Renal cortex interstitium (tissue), 11 donors: ENCODE results near the gene MAP3K9. TPM values are rescaled to one million over a fixed set of nuclear protein-coding genes. Genes with fewer than 3 reads are reported as not detected.
"Not testable (repeated sequence)": the region's sequence is repeated elsewhere in the genome, so short reads cannot be mapped to it uniquely, and the experiment has no call there.

Source experiments
- DNase-seq, 11 donors: peaks; one replicate each; pipeline ENCODE4 v3.0.0-alpha.2; 2013; ENCODE audit warnings: low read depth in 9 of 11, low spot score in 4 of 11; ENCODE audit errors: extremely low read depth in 1 of 11
- polyA plus RNA-seq, 3 donors: library from polyadenylated mRNA; unstranded; fragments of 120-200 nt; gene quantifications; one replicate each; pipeline ENCODE4 v1.2.1, GENCODE V29; 2013; ENCODE audit not compliant: insufficient read length in 3 of 3

The MAP3K9 gene
- polyA plus RNA-seq, 3 donors = 3.9 to 4.8 (median 3.9) TPM

DNA sequence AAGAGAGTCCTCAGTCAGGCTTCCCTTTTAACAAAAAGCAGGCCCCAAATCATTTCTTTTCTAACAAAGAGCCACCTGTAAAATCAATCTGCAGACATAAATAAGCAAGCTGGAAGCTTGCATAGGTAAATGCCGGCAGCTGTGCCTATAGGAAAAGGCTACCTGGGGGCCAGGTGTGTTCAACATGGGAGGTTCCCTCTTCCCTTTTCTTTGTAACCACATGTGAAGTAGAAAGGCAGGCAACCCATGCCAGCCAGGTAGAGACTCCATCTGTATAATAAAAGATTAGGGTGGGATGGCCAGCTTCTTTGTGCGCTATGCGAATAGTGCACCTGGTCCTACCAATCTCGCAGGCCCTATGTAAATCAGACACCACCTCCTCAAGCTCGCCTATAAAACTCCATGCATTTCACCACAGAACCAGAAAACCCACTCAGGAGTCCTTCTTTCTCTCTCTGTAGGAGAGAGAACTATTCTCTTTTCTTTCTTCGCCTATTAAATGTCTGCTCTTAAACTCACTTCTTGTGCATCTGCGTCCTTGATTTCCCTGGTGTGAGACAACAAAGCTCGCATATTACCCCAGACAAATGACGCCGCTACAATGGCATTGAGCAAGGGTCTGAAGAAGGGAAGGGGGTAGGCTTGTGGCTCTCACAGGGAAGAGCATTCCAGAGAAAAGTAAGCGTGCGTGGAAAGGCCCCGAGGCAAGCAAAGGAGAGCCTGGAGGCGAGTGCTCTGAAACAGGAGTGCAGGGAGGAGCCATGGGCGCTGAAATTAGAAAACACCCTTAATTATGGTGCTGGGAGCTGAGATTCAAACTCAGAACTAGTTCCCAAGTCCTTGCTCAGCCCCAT, 100.4 kb downstream of the MAP3K9 start:
- DNase-seq = no peak

DNA sequence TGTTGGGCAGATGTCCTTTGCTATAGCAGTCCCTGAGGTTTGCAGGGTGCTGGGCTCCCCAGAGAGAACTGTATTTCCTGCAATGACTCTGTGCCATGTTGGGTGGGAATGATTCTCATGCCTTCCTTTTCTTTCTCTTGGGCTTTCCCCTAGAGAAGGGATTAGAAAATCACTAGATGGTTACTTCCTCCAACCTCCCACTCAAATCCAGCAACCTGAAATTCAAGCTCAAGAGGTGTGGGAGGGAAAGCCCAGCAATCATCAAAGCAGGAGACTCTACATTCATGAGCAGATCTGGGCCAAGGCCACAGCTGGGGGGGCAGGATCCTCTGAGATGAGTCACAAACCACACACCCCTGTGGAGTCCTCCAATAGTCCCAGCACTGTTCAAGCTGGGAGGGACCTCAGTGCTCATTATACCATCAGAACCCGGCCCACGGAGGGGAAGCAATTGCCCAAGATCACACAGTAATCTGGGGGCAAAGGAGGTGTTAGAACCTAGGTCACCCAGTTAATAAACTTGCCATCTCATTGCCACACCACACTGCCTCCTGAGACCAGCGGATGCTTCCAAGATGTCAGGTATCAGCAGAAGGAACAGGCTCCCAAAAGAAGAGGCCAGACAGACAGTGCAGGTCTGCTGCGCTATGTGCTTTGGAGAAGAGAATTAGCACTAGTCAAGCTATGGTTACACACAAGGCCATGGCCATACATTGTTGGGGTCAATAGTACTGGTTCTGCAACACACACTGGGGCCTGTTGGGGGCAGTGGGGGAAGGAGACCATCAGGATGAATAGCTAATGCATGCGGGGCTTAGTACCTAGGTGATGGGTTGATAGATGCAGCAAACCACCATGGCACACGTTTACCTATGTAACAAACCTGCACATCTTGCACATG, 101.9 kb downstream of the MAP3K9 start:
- DNase-seq = no peak

DNA sequence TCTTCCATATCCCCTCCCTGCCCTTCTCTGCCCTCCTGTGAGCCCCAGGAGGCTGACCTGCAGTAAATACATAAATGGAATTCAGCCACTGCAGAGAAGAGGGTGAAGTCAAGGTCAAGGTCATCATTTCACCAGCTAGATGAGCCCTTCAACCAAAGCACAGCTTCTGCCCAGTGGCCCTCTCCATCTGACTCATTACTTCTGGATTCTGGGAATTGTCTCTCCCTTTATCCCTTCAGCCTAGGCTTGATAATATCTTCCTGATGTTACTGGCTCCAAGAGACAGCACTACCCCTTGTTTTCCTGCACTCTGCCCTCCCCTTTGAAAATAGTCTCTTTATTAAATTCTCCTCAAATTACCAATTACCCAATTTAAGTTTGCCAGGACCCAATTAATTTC, 103.1 kb downstream of the MAP3K9 start:
- DNase-seq = no peak

- DNase-seq = no peak
These were observed 104.4 kb downstream of the MAP3K9 start for GRCh38 chr14:70704960-70705359.

GRCh38 chr14:70703621-70704168, 105.6 kb downstream of the MAP3K9 start:
- DNase-seq = not testable (repeated sequence)

- no peak for DNase-seq
These were observed 107.2 kb downstream of the MAP3K9 start for GRCh38 chr14:70702161-70702560.

DNA sequence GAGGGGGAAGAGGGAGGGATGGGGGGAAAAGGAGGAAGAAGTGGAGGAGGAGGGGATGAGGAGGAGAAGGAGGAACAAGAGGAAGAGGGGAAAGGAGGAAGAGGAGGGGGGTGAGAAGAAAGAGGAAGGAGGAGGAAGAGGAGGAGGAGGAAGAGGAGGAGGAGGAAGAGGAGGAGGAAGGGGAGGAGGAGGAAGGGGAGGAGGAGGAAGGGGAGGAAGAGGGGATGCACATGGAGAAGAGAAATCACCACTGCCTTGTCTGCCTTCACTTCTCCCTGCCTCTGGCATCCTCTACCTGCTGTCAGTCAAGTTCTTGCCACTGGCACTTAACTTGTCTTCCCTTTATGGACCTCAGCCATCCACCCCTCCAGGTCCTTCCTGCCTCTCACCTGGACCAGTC, 107.7 kb downstream of the MAP3K9 start:
- DNase-seq = no peak

GRCh38 chr14:70700955-70701585, 108.2 kb downstream of the MAP3K9 start:
- no peak for DNase-seq

DNA sequence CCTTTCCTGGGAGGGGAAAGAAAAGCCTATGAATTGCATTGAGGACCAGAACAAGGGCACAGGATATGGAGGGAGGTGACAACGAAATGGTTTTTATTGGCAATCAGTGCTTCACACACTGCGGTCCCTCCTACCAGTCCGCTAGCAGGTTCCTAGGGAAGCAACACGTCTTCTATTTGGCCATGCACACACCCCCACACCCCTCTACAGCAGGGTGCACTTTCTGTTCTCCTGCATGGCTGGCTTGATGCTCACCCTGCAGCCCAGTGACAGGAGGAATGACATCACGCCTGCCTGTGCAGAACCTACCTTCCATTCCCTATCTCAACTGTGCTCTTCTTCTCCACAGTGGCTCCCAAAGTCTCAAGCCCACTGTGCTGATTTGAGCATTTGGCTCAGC, 109.7 kb downstream of the MAP3K9 start:
- no peak for DNase-seq

GRCh38 chr14:70698288-70698687, 111.0 kb downstream of the MAP3K9 start:
- DNase-seq = no peak

GRCh38 chr14:70697701-70698100, 111.6 kb downstream of the MAP3K9 start:
- DNase-seq = no peak

- DNase-seq = no peak
These were observed 113.3 kb downstream of the MAP3K9 start for GRCh38 chr14:70696026-70696425.

DNA sequence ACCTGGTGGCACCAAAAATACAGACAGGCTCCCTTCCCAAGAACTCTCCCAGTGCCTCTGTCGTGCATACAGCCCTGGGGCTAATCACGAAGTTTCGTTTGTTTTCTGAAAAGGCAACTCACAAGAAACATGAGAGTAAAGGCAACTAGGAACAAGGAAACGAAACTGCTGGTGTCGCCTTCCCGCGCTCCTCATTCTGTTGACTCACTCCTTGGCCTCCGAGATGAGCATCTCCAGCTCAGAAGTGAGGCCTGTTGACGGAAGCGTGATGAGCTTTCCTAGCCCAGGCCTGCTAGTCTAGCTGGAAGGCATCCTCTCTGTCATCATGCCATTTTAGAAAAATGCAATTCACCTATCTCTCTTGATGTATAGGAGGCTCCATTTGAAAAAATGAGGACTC, 117.1 kb downstream of the MAP3K9 start:
- no peak for DNase-seq

- DNase-seq = no peak
These were observed 123.7 kb downstream of the MAP3K9 start for GRCh38 chr14:70685474-70686197.

DNA sequence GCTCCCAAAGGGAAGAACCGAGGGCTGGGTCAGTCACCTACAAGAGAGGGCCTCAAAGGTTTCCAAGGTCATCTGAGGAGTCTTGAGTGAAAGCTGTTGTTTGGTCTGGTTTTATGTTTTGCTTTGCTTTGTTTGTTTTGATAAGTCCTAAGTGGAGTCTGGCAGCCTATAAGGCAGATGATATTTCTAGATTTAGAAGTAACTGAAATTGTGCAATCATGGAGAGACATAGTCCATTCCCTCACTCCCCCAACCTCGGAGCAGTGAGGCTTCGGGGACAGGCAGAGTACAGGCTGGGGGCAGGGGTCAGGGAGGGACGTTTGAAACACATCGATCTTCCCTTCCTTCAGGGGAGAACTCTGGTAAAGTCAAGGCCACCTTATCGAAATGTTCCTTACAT, 125.3 kb downstream of the MAP3K9 start:
- no peak for DNase-seq

GRCh38 chr14:70680748-70681147, 128.6 kb downstream of the MAP3K9 start:
- DNase-seq = no peak

DNA sequence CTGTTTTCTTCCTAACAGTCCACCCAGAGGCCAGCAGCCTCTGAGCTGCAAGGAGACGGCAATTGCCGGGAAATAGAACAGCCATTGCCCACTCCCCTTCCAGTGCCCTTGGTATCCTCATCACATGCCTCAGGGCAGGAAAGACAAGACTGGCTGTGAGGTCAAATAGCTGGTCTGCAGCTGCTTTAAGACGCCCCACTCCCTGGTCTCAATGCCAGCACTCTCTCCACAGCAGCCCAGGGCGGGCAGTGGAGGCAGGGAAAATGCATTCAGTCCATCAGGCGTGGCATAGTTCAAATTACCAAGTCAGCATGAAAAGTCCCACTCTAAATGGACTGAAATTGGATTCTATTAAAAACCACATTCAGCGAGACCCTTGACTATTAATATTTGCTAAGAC, 132.0 kb downstream of the MAP3K9 start:
- DNase-seq = no peak
